Keratinocyte (primary cell): ENCODE results near the gene GOLGA6L10. TPM values are rescaled to one million over a fixed set of nuclear protein-coding genes. Genes with fewer than 3 reads are reported as not detected.
"Not testable (repeated sequence)": the region's sequence is repeated elsewhere in the genome, so short reads cannot be mapped to it uniquely, and the experiment has no call there.

ENCODE experiments used
- DNase-seq: peaks from one replicate; pipeline ENCODE4 v3.0.0-alpha.2; 2011; ENCODE audit warnings: low read depth, missing footprints, low spot score
- FAIRE-seq: peaks from 2 replicates; lab custom pipeline; 2011; peaks lifted over from hg19 to GRCh38; lab: Jason Lieb, UNC
- H2AFZ ChIP-seq: 2 replicates; pipeline ENCODE4 v1.6.0; 2012; ENCODE audit warnings: low read length, control low read depth, inconsistent platforms; ENCODE audit not compliant: control insufficient read depth
- H3K27ac ChIP-seq: 2 replicates; pipeline ENCODE4 v1.5.1; 2011; ENCODE audit warnings: low read length; ENCODE audit not compliant: control insufficient read depth, insufficient read depth
- H3K27me3 ChIP-seq: 3 replicates; pipeline ENCODE4 v1.6.0; 2011; ENCODE audit warnings: low read length; ENCODE audit not compliant: control insufficient read depth, insufficient read depth; ENCODE audit errors: extremely low read depth
- H3K36me3 ChIP-seq, 2 experiments: 2 replicates in 1 of 2; 3 replicates in 1 of 2; pipeline ENCODE4 v1.5.1; 2011; ENCODE audit warnings: low read length in 2 of 2, mild to moderate bottlenecking in 1 of 2; ENCODE audit not compliant: control insufficient read depth in 2 of 2, insufficient read depth in 2 of 2; ENCODE audit errors: extremely low read depth in 1 of 2
- H3K4me1 ChIP-seq: 3 replicates; pipeline ENCODE4 v1.5.1; 2011; ENCODE audit warnings: low read length; ENCODE audit not compliant: control insufficient read depth, insufficient read depth; ENCODE audit errors: extremely low read depth
- H3K4me2 ChIP-seq: 3 replicates; pipeline ENCODE4 v1.6.0; 2011; ENCODE audit warnings: low read depth, low read length; ENCODE audit not compliant: control insufficient read depth, insufficient read depth; ENCODE audit errors: extremely low read depth
- H3K4me3 ChIP-seq, 3 experiments: fragments of 200-600 bp in 1 of 3; sonication (generic) in 1 of 3; 2 replicates in 2 of 3; 3 replicates in 1 of 3; pipeline ENCODE4 v1.5.1; 2011 to 2016; ENCODE audit warnings: low read length in 3 of 3, mild to moderate bottlenecking in 3 of 3, control low read depth in 2 of 3, inconsistent platforms in 1 of 3, low read depth in 1 of 3, mixed read lengths in 1 of 3, mixed run types in 1 of 3, moderate library complexity in 1 of 3; ENCODE audit not compliant: control insufficient read depth in 2 of 3, insufficient read depth in 2 of 3; ENCODE audit errors: extremely low read depth in 1 of 3
- H3K79me2 ChIP-seq: 2 replicates; pipeline ENCODE4 v1.6.0; 2012; ENCODE audit warnings: low read length; ENCODE audit not compliant: control insufficient read depth, insufficient read depth
- H3K9ac ChIP-seq: 3 replicates; pipeline ENCODE4 v1.6.0; 2011; ENCODE audit warnings: low read length; ENCODE audit not compliant: control insufficient read depth, insufficient read depth; ENCODE audit errors: extremely low read depth
- H3K9me1 ChIP-seq: 3 replicates; pipeline ENCODE4 v1.6.0; 2011; ENCODE audit warnings: low read length; ENCODE audit not compliant: control insufficient read depth, insufficient read depth; ENCODE audit errors: extremely low read depth
- H3K9me3 ChIP-seq: 2 replicates; pipeline ENCODE4 v1.5.1; 2012; ENCODE audit warnings: low read depth, low read length; ENCODE audit not compliant: control insufficient read depth
- H4K20me1 ChIP-seq: 3 replicates; pipeline ENCODE4 v1.6.0; 2011; ENCODE audit warnings: low read length; ENCODE audit not compliant: control insufficient read depth, insufficient read depth; ENCODE audit errors: extremely low read depth
- EZH2 ChIP-seq: IDR thresholded peaks from one replicate; pipeline ENCODE4 v1.6.1; 2012; ENCODE audit warnings: inconsistent platforms, mild to moderate bottlenecking, low read length, moderate library complexity
- dilution Hi-C: fragments of 300-500 bp; cut with MboI; formaldehyde crosslinking; loops from one replicate; pipeline ENCODE4 v1.7.0; 2020; ENCODE audit warnings: low sequenced_read_pairs; ENCODE audit not compliant: extremely low pct_ligation_motif_present
- polyA plus RNA-seq, 5 experiments: library from polyadenylated mRNA; depleted of rRNA in 3 of 5; stranded (reverse) in 3 of 5; stranded (forward) in 1 of 5; unstranded in 1 of 5; fragments of >200 nt; gene quantifications; 1 replicate in 1 of 5; 2 replicates in 3 of 5; 3 replicates in 1 of 5; pipeline versions ENCODE4 v1.2.1 to v1.2.3, GENCODE V29; 2011 to 2012; ENCODE audit warnings: missing spikeins in 2 of 5, low read depth in 1 of 5, low replicate concordance in 1 of 5
- TF ChIP-seq, protein P1 (sequence below), 3 experiments: IDR thresholded peaks in 1 of 3; conservative IDR thresholded peaks in 1 of 3; optimal IDR thresholded peaks in 1 of 3; 2 replicates in 2 of 3; 3 replicates in 1 of 3; pipeline versions ENCODE3 to v1.5.1; 2011; ENCODE audit warnings: low read length in 3 of 3, mild to moderate bottlenecking in 3 of 3, moderate library complexity in 2 of 3, control low read depth in 1 of 3, inconsistent platforms in 1 of 3; ENCODE audit not compliant: insufficient read depth in 2 of 3; ENCODE audit errors: extremely low read depth in 1 of 3

GOLGA6L10 gene
- polyA plus RNA-seq, 1 donor (not counting 4 experiments of a cell fraction or from before 2014, with no cell fraction given), result 1.6 TPM

DNA sequence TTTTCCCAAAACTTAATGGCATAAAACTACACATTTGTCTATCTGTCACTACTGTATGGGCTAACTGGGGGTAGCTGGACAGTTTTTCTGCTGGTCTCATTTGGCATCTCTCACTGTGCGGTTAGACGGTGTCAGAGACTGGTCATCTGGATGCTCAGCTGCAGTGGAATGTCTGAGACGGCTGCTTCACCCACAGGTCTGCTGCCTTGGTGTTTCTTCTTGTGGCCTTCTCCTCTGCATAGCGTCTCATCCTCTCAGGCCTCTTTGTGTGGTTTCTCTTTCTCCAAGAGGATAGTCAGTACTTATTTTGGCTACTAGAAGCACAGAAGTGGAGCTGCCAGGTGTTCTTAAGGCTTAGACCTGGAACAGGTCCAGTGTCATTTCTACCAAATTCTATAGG, 44.4 kb upstream of the GOLGA6L10 start:
- no peak for TF ChIP-seq EZH2
- TF ChIP-seq, protein P1, sequence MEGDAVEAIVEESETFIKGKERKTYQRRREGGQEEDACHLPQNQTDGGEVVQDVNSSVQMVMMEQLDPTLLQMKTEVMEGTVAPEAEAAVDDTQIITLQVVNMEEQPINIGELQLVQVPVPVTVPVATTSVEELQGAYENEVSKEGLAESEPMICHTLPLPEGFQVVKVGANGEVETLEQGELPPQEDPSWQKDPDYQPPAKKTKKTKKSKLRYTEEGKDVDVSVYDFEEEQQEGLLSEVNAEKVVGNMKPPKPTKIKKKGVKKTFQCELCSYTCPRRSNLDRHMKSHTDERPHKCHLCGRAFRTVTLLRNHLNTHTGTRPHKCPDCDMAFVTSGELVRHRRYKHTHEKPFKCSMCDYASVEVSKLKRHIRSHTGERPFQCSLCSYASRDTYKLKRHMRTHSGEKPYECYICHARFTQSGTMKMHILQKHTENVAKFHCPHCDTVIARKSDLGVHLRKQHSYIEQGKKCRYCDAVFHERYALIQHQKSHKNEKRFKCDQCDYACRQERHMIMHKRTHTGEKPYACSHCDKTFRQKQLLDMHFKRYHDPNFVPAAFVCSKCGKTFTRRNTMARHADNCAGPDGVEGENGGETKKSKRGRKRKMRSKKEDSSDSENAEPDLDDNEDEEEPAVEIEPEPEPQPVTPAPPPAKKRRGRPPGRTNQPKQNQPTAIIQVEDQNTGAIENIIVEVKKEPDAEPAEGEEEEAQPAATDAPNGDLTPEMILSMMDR (optimal IDR thresholded peaks at IDR 0.05 in 1 of 3, IDR thresholded peaks at IDR 0.05 in 1 of 3, conservative IDR thresholded peaks at IDR 0.05 in 1 of 3; ENCODE audit: extremely low read depth in 1 of 3, insufficient read depth in 2 of 3, low read length in 3 of 3), result no peak
- dilution Hi-C loops, result no loop called here
- FAIRE-seq, result no peak
- no peak overlapping the region for H3K27ac ChIP-seq
- no peak overlapping the region for H3K4me2 ChIP-seq
- no peak for DNase-seq
- no peaks in the 10 kb centered on the region for H3K9me1 ChIP-seq
- no peak overlapping the region for H2AFZ ChIP-seq
- H3K36me3 ChIP-seq, result peaks cover 0 to 1% of the 10 kb centered on the region in 2 experiments
- no peak overlapping the region for H3K4me3 ChIP-seq
- no peak overlapping the region for H3K9ac ChIP-seq
- no peaks in the 10 kb centered on the region for H3K27me3 ChIP-seq
- no peaks in the 10 kb centered on the region for H3K4me1 ChIP-seq
- no peaks in the 10 kb centered on the region for H4K20me1 ChIP-seq
- no peaks in the 10 kb centered on the region for H3K9me3 ChIP-seq
- H3K79me2 ChIP-seq, result peaks cover 3% of the 10 kb centered on the region

DNA sequence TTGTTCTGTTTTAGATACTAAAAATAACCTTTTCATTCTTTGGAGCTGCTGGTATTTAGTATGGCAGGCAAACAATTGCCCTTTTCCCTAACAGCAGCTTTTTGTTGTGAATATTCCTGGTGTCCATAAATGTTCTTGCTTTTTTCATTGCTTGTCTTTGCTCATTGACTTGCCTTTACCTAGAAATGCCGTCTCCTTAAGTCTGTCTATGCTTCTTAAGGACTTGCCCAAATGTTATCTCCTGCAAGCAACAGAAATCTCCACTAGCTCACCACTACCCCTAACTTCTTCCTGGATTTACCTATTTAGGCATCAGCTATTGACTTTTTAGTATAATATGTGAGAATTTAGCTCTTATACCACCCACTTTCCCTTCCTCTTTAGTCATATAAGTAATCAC, 42.8 kb upstream of the GOLGA6L10 start:
- DNase-seq, dilution Hi-C loops, H3K36me3 ChIP-seq, H3K9ac ChIP-seq, H3K9me3 ChIP-seq, H3K9me1 ChIP-seq, H3K79me2 ChIP-seq, H3K27ac ChIP-seq, H3K4me2 ChIP-seq, H2AFZ ChIP-seq, H3K4me1 ChIP-seq, H3K4me3 ChIP-seq, H4K20me1 ChIP-seq, FAIRE-seq, H3K27me3 ChIP-seq: not testable (repeated sequence)

DNA sequence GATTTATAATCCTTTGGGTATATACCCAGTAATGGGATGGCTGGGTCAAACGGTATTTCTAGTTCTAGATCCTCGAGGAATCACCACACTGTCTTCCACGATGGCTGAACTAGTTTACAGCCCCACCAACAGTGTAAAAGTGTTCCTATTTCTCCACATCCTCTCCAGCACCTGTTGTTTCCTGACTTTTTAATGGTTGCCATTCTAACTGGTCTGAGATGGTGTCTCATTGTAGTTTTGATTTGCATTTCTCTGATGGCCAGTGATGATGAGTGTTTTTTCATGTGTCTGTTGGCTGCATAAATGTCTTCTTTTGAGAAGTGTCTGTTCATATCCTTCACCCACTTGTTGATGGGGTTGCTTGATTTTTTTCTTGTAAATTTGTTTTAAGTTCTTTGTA, 40.9 kb upstream of the GOLGA6L10 start:
- H3K9me1 ChIP-seq, H3K36me3 ChIP-seq, H3K79me2 ChIP-seq, H3K27me3 ChIP-seq, H3K9me3 ChIP-seq, H3K4me2 ChIP-seq, H3K27ac ChIP-seq, FAIRE-seq, H3K4me3 ChIP-seq, H2AFZ ChIP-seq, dilution Hi-C loops, DNase-seq, H3K4me1 ChIP-seq, H4K20me1 ChIP-seq, H3K9ac ChIP-seq: not testable (repeated sequence)

DNA sequence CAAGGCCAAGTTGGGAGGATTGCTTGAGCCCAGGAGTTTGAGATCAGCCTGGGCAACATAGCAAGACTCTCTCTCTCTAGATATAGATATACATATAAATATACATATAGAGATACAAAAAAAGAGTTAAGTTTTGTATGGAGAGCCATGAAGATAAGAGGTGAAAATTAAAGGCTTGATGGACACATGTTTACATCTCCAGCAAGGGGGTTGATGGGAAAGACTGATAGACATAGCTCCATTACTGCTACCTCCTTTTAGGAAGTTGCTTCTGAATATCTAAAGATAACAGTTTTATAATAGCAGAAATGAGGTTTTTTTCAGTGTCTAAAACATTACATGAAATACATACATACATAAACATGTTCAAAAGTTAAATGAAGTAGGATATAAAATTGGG, 37.9 kb upstream of the GOLGA6L10 start:
- H3K9ac ChIP-seq, H3K9me3 ChIP-seq, H3K27me3 ChIP-seq, FAIRE-seq, H3K36me3 ChIP-seq, DNase-seq, H3K4me2 ChIP-seq, H3K9me1 ChIP-seq, H3K4me1 ChIP-seq, H3K4me3 ChIP-seq, H2AFZ ChIP-seq, dilution Hi-C loops, H4K20me1 ChIP-seq, H3K79me2 ChIP-seq, H3K27ac ChIP-seq: not testable (repeated sequence)
